GM18502 (cell line): ENCODE results near the gene LTBP1.
"Not testable (repeated sequence)": the region's sequence is repeated elsewhere in the genome, so short reads cannot be mapped to it uniquely, and the experiment has no call there.

Source experiments
- ATAC-seq: cut with Tn5 transposase; IDR thresholded peaks from one replicate; pipeline ENCODE4 v1.9.1; 2021; ENCODE audit warnings: mild to moderate bottlenecking; ENCODE audit not compliant: unreplicated experiment, poor library complexity

LTBP1 gene

GRCh38 chr2:33133454-33133952, 186.8 kb downstream of the LTBP1 start:
- no peak for ATAC-seq

GRCh38 chr2:33134086-33134771, 187.5 kb downstream of the LTBP1 start:
- no peak for ATAC-seq

- no peak for ATAC-seq
These were observed 188.2 kb downstream of the LTBP1 start for GRCh38 chr2:33134791-33135560.

- ATAC-seq = no peak
These were observed 188.9 kb downstream of the LTBP1 start for GRCh38 chr2:33135645-33136044.

GRCh38 chr2:33136056-33136455, 189.3 kb downstream of the LTBP1 start:
- ATAC-seq = no peak

DNA sequence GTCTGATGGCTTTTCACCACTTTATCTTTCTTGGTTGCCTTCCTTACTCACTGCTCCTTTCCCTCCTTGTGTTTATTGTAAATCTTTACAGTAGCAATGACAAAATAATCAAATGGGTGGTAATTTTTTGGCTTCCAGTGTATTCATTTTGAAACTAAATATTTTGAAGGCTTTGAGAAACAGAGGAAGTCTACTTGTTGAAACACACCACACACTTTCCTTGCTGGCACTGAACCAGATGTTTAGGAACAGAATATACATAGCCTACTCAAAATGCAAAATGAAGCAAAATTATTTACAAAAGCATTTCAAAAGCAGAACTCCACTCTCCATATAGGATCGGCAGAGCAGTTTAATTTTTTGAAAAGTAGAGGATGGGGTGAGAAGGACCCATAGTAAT, 189.8 kb downstream of the LTBP1 start:
- no peak for ATAC-seq

GRCh38 chr2:33137331-33137730, 190.6 kb downstream of the LTBP1 start:
- no peak for ATAC-seq

- no peak for ATAC-seq
These were observed 193.2 kb downstream of the LTBP1 start for GRCh38 chr2:33139949-33140348.

DNA sequence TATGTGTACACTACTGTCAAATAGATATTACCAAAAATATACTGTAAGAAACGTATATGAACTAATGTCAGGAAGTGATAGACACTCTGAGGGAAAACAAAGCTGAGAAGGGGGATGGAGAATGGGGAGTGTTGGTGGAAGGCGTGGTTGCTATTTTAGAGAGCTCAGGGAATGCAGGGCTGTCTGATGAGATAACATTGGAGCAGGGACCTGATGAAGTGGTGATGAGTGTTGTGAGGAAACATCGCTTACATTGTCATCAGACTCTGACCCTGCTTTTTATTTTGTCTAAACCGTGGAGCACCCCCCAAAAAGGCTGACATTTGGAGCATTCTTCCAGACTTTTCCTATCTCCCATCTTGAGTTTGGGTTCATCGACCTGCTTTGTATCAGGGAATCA, 194.7 kb downstream of the LTBP1 start:
- no peak for ATAC-seq

- ATAC-seq = no peak
These were observed 196.1 kb downstream of the LTBP1 start for GRCh38 chr2:33142810-33143209.

- ATAC-seq = no peak
These were observed 197.5 kb downstream of the LTBP1 start for GRCh38 chr2:33144243-33144642.

DNA sequence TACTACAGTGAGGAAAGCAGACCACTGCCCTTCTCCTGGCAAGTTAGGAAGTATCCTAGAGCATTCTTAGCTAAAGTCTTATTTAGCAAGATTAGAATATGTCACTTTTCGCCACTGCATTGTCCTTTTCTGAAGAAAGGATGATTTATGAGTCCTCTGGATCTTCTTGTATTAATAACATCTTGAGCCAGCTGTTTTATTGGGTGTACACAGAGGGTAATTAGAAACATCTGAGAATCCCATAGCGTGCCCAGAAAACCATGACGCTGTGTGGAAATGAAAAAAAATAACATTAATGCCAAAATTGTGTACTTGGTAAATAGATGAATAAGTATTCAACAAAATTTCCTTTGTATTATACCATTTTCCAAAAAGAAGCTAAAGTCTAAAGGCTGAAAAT, 198.7 kb downstream of the LTBP1 start:
- no peak for ATAC-seq

DNA sequence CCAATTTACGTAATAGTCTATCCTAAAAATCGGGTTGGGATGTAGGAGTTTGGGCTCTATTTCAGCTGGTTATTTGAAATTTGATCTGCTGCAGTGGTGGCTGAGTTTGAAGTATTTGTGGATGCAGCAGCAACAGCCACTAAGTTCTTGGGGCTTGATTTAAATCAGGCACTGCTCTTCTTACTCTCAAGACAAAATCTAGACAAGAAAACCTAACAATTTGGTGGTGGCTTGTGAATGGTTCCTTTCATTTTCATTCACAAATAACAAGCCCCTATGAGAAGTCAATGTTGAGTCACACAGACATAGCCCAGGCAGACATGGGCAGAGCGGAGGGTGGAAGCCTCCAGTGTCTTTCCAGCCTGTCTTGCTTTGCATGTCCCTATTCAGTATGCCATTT, 199.3 kb downstream of the LTBP1 start:
- no peak for ATAC-seq

- ATAC-seq = no peak
These were observed 206.3 kb downstream of the LTBP1 start for GRCh38 chr2:33153008-33153407.

- no peak for ATAC-seq
These were observed 211.8 kb downstream of the LTBP1 start for GRCh38 chr2:33158482-33159003.

- ATAC-seq = no peak
These were observed 213.4 kb downstream of the LTBP1 start for GRCh38 chr2:33160191-33160590.

DNA sequence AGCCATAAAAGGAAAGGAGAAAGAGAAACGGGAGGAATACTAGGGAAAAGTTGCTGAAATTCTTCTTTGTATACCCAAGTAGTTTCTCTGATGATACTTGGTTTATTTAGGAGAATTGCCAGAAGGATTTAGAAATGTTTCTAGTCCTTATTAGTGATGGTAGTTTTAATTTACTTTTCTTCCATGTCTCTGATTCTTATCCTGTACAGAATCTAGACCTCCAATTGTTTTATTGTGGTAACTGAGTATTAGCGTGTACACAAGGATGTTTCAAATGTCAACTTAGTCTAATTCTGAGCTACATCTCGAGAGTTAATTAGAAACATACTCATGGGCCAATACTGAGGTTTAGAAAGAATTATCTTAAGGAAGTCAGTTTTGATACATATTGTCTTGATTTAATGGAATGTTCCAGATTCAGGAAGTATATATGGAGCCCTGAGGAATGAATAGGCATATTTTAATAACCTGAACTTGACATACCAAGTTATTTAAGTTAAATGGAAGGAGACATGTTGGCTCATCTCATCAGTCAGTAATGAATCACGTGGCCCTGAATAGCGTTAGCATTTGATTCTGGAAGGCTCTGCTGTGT, 219.6 kb downstream of the LTBP1 start:
- ATAC-seq = no peak

- ATAC-seq = no peak
These were observed 221.0 kb downstream of the LTBP1 start for GRCh38 chr2:33167622-33168245.

DNA sequence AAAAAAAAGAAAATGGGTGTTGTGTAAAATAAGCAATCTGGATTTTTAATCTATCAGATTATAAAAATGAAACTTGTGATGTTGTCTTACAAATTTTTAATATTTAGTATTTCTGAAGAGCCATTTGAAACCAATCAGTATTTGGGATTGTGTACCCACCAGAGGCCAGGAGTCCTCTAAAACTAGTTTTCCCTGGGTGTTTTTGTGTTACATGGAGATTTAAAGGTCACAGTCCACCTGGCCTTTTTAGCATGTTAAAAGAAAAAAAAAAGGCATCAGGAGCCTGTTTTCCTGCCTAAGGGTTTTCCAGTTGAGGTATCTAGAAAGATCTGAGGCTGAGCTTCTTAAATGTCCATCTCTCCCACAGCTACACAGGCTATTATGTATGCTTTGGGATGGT, 221.7 kb downstream of the LTBP1 start:
- no peak for ATAC-seq

- no peak for ATAC-seq
These were observed 222.2 kb downstream of the LTBP1 start for GRCh38 chr2:33168922-33169321.

DNA sequence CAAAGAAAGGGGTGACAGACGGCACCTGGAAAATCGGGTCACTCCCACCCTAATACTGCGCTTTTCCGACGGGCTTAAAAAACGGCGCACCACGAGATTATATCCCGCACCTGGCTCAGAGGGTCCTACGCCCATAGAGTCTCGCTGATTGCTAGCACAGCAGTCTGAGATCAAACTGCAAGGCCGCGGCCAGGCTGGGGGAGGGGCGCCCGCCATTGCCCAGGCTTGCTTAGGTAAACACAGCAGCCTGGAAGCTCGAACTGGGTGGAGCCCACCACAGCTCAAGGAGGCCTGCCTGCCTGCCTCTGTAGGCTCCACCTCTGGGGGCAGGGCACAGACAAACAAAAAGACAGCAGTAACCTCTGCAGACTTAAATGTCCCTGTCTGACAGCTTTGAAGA, 223.5 kb downstream of the LTBP1 start:
- not testable (repeated sequence) for ATAC-seq
